ENCODE measurements around the gene CAP2.
"Not testable (repeated sequence)": the region's sequence is repeated elsewhere in the genome, so short reads cannot be mapped to it uniquely, and the experiment has no call there.

CAP2 gene

DNA sequence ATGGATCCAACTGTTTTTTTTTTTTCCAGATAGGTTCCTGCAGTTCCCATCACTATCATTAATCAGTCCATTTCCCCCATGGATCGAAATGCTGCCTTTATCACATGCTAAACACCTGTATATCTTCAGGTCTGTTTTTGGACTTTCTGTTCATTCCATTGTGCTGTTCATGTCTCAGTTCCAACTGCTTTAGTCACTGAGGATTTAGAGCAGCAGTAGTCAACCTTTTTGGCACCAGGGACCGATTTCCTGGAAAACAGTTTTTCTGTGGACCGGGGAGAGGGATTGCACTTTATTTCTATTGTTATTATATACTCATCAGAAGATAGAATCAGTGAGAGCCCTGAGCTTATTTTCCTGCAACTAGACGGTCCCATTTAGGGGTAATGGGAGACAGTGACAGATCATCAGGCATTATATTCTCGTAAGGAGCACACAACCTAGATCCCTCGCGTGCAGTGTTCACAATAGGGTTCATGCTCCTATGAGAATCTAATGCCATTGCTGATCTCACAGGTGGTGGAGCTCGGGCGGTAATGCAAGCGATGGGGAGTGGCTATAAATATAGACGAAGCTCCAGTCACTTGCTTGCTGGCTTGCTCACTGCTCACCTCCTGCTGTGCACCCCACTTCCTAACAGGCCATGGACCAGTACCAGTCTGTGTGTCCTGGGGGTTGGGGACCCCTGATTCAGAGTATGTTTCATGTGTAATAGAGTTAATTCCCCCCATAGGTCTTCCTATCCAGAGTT is 46.0 kb downstream of the CAP2 start:
- DNase-seq (ENCODE audit: low read depth, low spot score): peak; percentile 34

- not testable (repeated sequence) for DNase-seq (ENCODE audit: low read depth, low spot score)
Observed at GRCh38 chr6:17440811-17441210, 47.4 kb downstream of the CAP2 start.

- no peak for DNase-seq (ENCODE audit: low read depth, low spot score)
Observed at GRCh38 chr6:17442196-17442595, 48.8 kb downstream of the CAP2 start.

- no peak for DNase-seq (ENCODE audit: low read depth, low spot score)
Observed at GRCh38 chr6:17446713-17447112, 53.3 kb downstream of the CAP2 start.

GRCh38 chr6:17448165-17448564 is 54.8 kb downstream of the CAP2 start:
- DNase-seq (ENCODE audit: low read depth, low spot score): peak; percentile 88

GRCh38 chr6:17450397-17450796 is 57.0 kb downstream of the CAP2 start:
- DNase-seq (ENCODE audit: low read depth, low spot score): no peak

- no peak for DNase-seq (ENCODE audit: low read depth, low spot score)
Observed at GRCh38 chr6:17450832-17451231, 57.4 kb downstream of the CAP2 start.

GRCh38 chr6:17452096-17452495 is 58.7 kb downstream of the CAP2 start:
- DNase-seq (ENCODE audit: low read depth, low spot score): no peak

GRCh38 chr6:17454316-17455005 is 61.1 kb downstream of the CAP2 start:
- peak; percentile 62 for DNase-seq (ENCODE audit: low read depth, low spot score)

DNA sequence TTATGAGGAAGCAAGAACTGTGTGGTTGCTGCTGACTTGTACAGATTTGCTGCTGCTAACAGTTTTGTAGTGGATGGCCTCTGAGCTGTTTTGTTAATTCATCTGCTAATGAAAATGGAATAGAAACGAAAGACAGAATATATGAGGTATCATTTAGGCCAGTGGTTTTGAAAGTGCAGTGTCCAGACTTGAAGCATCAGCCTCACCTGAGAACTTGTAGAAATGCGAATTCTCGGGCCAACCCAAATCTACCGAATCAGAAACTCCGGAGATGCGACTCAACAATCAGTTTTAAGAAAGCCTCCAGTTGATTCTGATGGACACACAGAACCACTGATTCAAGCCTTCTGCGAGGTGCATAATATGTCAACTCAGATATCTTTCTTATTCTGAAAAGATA is 62.5 kb downstream of the CAP2 start:
- DNase-seq (ENCODE audit: low read depth, low spot score): no peak

DNA sequence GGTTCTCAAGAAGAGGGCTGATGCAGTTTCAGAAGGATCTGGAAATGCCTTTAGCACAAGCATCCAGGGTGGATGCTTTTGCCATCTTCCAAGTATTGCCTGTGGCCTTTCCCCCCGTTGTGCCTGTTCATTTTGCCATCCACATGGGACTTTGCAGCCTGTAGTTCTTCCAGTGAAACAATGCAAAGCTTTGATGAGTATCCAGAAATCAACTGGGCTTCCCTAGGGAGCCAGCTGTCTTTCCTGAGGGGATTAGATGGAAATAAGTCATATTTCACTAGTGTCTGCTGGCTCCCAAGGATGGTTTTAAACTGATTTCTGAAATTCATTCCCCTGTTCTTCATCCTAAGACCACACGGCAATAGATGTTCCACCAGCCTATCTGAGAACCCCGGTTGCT is 63.3 kb downstream of the CAP2 start:
- DNase-seq (ENCODE audit: low read depth, low spot score): no peak

GRCh38 chr6:17457405-17457804 is 64.0 kb downstream of the CAP2 start:
- DNase-seq (ENCODE audit: low read depth, low spot score): no peak

GRCh38 chr6:17457956-17458355 is 64.6 kb downstream of the CAP2 start:
- DNase-seq (ENCODE audit: low read depth, low spot score): no peak

DNA sequence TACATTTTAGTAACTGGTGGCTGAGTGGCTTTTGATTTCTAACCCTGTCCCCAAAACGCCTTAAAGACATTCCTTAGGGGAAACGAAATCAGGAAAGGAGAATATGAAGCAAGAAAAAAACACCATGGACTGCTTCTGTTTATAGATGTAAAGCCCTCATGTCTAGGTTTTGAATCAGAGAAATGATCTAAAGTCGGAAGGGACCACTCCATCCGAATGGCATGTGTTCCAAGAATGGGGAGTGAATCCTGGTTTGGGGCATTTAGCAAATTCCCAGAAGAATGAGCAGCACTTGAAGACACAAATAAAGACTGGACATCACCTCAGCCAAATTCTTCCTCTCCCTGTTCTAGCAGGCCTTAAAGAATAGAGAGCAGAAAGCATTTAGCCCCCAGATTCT is 65.6 kb downstream of the CAP2 start:
- DNase-seq (ENCODE audit: low read depth, low spot score): no peak

- no peak for DNase-seq (ENCODE audit: low read depth, low spot score)
Observed at GRCh38 chr6:17460862-17461261, 67.5 kb downstream of the CAP2 start.

GRCh38 chr6:17466147-17466546 is 72.8 kb downstream of the CAP2 start:
- no peak for DNase-seq (ENCODE audit: low read depth, low spot score)

DNA sequence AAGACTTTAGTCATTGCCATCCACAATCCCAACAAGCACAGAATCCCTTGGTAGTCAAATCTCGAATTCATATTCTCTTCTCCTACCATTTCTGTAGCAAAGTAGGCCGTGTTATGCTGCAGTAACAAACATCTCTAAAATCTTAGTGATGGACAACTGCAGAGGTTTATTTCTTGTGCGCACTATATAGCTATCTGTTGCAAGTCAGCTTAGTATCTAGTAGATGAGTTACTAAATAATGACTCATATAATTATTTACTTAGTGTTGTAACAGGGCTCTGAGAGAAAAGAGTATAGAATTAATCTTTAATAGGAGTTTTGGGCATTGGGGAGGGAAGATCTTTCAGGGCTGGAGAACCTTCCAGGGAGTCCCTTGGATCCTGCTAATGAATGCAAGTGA is 73.3 kb downstream of the CAP2 start:
- DNase-seq (ENCODE audit: low read depth, low spot score): no peak

GRCh38 chr6:17469006-17469832 is 75.8 kb downstream of the CAP2 start:
- DNase-seq (ENCODE audit: low read depth, low spot score): no peak

- peak; percentile 34 for DNase-seq (ENCODE audit: low read depth, low spot score)
Observed at GRCh38 chr6:17470202-17470937, 77.0 kb downstream of the CAP2 start.

DNA sequence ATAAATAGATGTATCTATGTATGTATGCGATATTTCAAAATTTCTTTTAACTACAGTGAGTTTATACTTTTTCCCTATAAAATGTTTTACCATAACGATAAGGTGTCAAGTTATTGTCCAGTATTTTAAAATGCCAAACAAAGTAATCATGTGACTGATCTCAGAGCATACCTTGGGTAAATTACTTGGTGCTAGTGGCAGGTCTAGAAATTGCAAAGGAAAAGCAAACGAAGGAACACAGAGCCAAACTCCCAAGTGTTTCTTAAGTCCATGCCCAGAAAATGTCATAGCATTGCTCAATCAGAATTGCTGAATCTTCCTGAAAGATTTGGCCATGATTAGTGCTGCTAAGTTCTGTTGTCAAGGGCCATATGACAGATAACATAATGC is 77.5 kb downstream of the CAP2 start:
- DNase-seq (ENCODE audit: low read depth, low spot score): peak; percentile 45

- DNase-seq (ENCODE audit: low read depth, low spot score): peak; percentile 30
Observed at GRCh38 chr6:17472653-17473183, 79.3 kb downstream of the CAP2 start.
